Neural cell (in vitro differentiated cells): Measurements from ENCODE around the gene STAB1. TPM values are rescaled to one million over a fixed set of nuclear protein-coding genes. Genes with fewer than 3 reads are reported as not detected.

Source experiments
- H2AFZ ChIP-seq: fragments of 200-600, 300-800 bp; sonication (generic), shearing (Covaris generic); 2 replicates; pipeline ENCODE4 v1.6.0; 2014; ENCODE audit warnings: low read depth, mild to moderate bottlenecking, antibody characterized with exemption, low read length, moderate library complexity
- H3F3A ChIP-seq: fragments of 200-600 bp; shearing (Covaris generic); 2 replicates; pipeline ENCODE4 v1.6.1; 2016; ENCODE audit warnings: mild to moderate bottlenecking, moderate library complexity, mixed read lengths, antibody characterized with exemption, low read length; ENCODE audit not compliant: insufficient read depth, poor library complexity, severe bottlenecking
- H3K27ac ChIP-seq: fragments of 200-600, 300-800 bp; sonication (generic), shearing (Covaris generic); 2 replicates; pipeline ENCODE4 v1.5.1; 2014; ENCODE audit warnings: mild to moderate bottlenecking, low read length, moderate library complexity
- H3K27me3 ChIP-seq: fragments of 300-800, 200-600 bp; sonication (generic), shearing (Covaris generic); 2 replicates; pipeline ENCODE4 v1.6.0; 2014; ENCODE audit warnings: mild to moderate bottlenecking, low read depth, low read length, moderate library complexity; ENCODE audit not compliant: insufficient read depth
- H3K36me3 ChIP-seq: fragments of 300-800, 200-600 bp; sonication (generic), shearing (Covaris generic); 2 replicates; pipeline ENCODE4 v1.5.1; 2014; ENCODE audit warnings: mild to moderate bottlenecking, antibody characterized with exemption, low read length, moderate library complexity; ENCODE audit not compliant: insufficient read depth
- H3K4me2 ChIP-seq: fragments of 300-800, 200-600 bp; sonication (generic), shearing (Covaris generic); 2 replicates; pipeline ENCODE4 v1.6.0; 2014; ENCODE audit warnings: mild to moderate bottlenecking, low read length
- H3K4me3 ChIP-seq: fragments of 300-800, 200-600 bp; sonication (generic), shearing (Covaris generic); 2 replicates; pipeline ENCODE4 v1.5.1; 2014; ENCODE audit warnings: mild to moderate bottlenecking, low read length, moderate library complexity
- H3K79me2 ChIP-seq: fragments of 200-600 bp; shearing (Covaris generic); replicated peaks from 2 replicates; pipeline ENCODE4 v1.6.0; 2014; ENCODE audit warnings: mild to moderate bottlenecking, low read length, moderate library complexity; ENCODE audit not compliant: insufficient read depth
- H3K9ac ChIP-seq: fragments of 300-800, 200-600 bp; sonication (generic), shearing (Covaris generic); 2 replicates; pipeline ENCODE4 v1.6.1; 2016; ENCODE audit warnings: mild to moderate bottlenecking, low read length, mixed read lengths
- H3K9me2 ChIP-seq: fragments of 200-600 bp; shearing (Covaris generic); 2 replicates; pipeline ENCODE4 v1.6.1; 2016; ENCODE audit warnings: mild to moderate bottlenecking, low read length, mixed read lengths; ENCODE audit not compliant: insufficient read depth
- H3K9me3 ChIP-seq: fragments of 200-600, 300-800 bp; sonication (generic), shearing (Covaris generic); 2 replicates; pipeline ENCODE4 v1.6.1; 2016; ENCODE audit warnings: mild to moderate bottlenecking, mixed run types, low read length, moderate library complexity, mixed read lengths
- H4K20me1 ChIP-seq: fragments of 200-600 bp; shearing (Covaris generic); 2 replicates; pipeline ENCODE4 v1.6.1; 2016; ENCODE audit warnings: mild to moderate bottlenecking, mixed run types; ENCODE audit not compliant: insufficient read depth
- EP300 ChIP-seq: fragments of 450-650 bp; conservative IDR thresholded peaks from 2 replicates; pipeline ENCODE4 v1.6.1; 2014; ENCODE audit warnings: antibody characterized with exemption, mild to moderate bottlenecking, moderate library complexity; ENCODE audit not compliant: poor library complexity, severe bottlenecking
- EZH2 ChIP-seq: fragments of 200-600, 300-800 bp; shearing (Covaris generic), sonication (generic); IDR thresholded peaks from 2 replicates; pipeline ENCODE4 v1.6.1; 2014; ENCODE audit warnings: antibody characterized with exemption, low read length, borderline replicate concordance, mild to moderate bottlenecking; ENCODE audit not compliant: insufficient read depth, poor library complexity, severe bottlenecking
- MXI1 ChIP-seq: fragments of 450-650 bp; conservative IDR thresholded peaks from 2 replicates; pipeline ENCODE4 v1.6.1; 2014; ENCODE audit warnings: antibody characterized with exemption, mild to moderate bottlenecking; ENCODE audit not compliant: poor library complexity, severe bottlenecking
- POLR2AphosphoS5 ChIP-seq: IDR thresholded peaks from 2 replicates; pipeline ENCODE4 v1.6.1; 2012
- RAD21 ChIP-seq: fragments of 450-650 bp; conservative IDR thresholded peaks from 2 replicates; pipeline ENCODE4 v1.6.1; 2014; ENCODE audit warnings: antibody characterized with exemption, mild to moderate bottlenecking, moderate library complexity
- SMC3 ChIP-seq: fragments of 450-650 bp; conservative IDR thresholded peaks from 2 replicates; pipeline ENCODE4 v1.6.1; 2014; ENCODE audit warnings: antibody characterized with exemption, mild to moderate bottlenecking, moderate library complexity; ENCODE audit not compliant: poor library complexity
- TAF1 ChIP-seq: IDR thresholded peaks from 2 replicates; pipeline ENCODE4 v1.6.1; 2012; ENCODE audit warnings: low read depth
- polyA minus RNA-seq: library from RNA; depleted of rRNA, polyadenylated mRNA; stranded (reverse); fragments of >200 nt; gene quantifications from 2 replicates; pipeline ENCODE4 v1.2.3, GENCODE V29; 2014
- polyA plus RNA-seq: library from polyadenylated mRNA; depleted of rRNA; stranded (reverse); fragments of >200 nt; gene quantifications from 2 replicates; pipeline ENCODE4 v1.2.3, GENCODE V29; 2014
- TF ChIP-seq, protein P1 (sequence below): fragments of 450-650 bp; IDR thresholded peaks from 2 replicates; pipeline ENCODE4 v1.5.1; 2014; ENCODE audit warnings: antibody characterized with exemption, mild to moderate bottlenecking, moderate library complexity; ENCODE audit not compliant: poor library complexity, severe bottlenecking
- TF ChIP-seq, protein P2 (sequence below): IDR thresholded peaks from 2 replicates; pipeline ENCODE4 v1.6.1; 2012; ENCODE audit warnings: borderline replicate concordance

STAB1 gene, protein sequence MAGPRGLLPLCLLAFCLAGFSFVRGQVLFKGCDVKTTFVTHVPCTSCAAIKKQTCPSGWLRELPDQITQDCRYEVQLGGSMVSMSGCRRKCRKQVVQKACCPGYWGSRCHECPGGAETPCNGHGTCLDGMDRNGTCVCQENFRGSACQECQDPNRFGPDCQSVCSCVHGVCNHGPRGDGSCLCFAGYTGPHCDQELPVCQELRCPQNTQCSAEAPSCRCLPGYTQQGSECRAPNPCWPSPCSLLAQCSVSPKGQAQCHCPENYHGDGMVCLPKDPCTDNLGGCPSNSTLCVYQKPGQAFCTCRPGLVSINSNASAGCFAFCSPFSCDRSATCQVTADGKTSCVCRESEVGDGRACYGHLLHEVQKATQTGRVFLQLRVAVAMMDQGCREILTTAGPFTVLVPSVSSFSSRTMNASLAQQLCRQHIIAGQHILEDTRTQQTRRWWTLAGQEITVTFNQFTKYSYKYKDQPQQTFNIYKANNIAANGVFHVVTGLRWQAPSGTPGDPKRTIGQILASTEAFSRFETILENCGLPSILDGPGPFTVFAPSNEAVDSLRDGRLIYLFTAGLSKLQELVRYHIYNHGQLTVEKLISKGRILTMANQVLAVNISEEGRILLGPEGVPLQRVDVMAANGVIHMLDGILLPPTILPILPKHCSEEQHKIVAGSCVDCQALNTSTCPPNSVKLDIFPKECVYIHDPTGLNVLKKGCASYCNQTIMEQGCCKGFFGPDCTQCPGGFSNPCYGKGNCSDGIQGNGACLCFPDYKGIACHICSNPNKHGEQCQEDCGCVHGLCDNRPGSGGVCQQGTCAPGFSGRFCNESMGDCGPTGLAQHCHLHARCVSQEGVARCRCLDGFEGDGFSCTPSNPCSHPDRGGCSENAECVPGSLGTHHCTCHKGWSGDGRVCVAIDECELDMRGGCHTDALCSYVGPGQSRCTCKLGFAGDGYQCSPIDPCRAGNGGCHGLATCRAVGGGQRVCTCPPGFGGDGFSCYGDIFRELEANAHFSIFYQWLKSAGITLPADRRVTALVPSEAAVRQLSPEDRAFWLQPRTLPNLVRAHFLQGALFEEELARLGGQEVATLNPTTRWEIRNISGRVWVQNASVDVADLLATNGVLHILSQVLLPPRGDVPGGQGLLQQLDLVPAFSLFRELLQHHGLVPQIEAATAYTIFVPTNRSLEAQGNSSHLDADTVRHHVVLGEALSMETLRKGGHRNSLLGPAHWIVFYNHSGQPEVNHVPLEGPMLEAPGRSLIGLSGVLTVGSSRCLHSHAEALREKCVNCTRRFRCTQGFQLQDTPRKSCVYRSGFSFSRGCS (N-terminal part only)
- polyA plus RNA-seq (0.28 and 0.50 TPM in 2 replicates), polyA minus RNA-seq (not detected in 2 replicates)

DNA sequence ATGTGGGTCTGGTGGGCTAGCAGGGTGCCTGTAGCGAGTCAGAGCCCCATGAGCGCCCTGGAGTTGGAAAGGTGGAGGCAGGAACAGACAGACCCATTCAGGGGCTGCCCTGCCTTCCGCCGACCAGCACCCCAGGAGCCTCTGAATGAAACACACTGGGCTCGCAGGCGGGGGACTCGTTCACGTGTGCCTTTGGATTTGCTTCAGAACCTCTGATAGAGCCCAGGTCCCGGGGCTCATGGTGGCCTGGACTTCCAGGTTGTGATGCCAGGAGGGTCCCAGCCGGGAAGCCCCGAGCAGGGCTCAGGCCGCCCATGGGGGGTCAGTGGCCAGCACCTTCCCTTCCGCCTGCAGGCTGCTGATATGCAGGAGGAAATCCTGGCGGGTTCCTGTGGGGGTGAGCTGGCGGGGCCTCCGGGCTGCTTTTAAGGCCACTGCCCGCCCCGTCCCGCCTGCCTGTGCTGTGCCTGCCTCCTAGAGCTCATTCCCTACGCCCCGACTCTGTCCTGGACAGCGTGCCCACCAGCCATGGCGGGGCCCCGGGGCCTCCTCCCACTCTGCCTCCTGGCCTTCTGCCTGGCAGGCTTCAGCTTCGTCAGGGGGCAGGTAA is at the start of gene STAB1:
TSS of gene STAB1 (plus strand) at position 453 of the 610 bp plus-strand sequence. CDS start at position 529, 76 bp downstream.
- Histone ChIP-seq H3K36me3 (no peaks in the 10 kb centered on the region), H3F3A (no peaks in the 10 kb centered on the region), H3K9me3 (no peaks in the 10 kb centered on the region), H3K79me2 (no peaks in the 10 kb centered on the region), H3K9ac (no peak within 1 kb of the TSS), H3K9me2 (no peaks in the 10 kb centered on the region), H3K27me3 (no peaks in the 10 kb centered on the region), H3K4me2 (no peak within 1 kb of the TSS), H3K4me3 (no peak within 1 kb of the TSS), H3K27ac (no peak within 1 kb of the TSS), H2AFZ (no peak within 1 kb of the TSS), H4K20me1 (no peaks in the 10 kb centered on the region)
- no peak for TF ChIP-seq MXI1
- TF ChIP-seq, protein P1, sequence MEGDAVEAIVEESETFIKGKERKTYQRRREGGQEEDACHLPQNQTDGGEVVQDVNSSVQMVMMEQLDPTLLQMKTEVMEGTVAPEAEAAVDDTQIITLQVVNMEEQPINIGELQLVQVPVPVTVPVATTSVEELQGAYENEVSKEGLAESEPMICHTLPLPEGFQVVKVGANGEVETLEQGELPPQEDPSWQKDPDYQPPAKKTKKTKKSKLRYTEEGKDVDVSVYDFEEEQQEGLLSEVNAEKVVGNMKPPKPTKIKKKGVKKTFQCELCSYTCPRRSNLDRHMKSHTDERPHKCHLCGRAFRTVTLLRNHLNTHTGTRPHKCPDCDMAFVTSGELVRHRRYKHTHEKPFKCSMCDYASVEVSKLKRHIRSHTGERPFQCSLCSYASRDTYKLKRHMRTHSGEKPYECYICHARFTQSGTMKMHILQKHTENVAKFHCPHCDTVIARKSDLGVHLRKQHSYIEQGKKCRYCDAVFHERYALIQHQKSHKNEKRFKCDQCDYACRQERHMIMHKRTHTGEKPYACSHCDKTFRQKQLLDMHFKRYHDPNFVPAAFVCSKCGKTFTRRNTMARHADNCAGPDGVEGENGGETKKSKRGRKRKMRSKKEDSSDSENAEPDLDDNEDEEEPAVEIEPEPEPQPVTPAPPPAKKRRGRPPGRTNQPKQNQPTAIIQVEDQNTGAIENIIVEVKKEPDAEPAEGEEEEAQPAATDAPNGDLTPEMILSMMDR = no peak
- TF ChIP-seq POLR2AphosphoS5 = no peak
- no peak for TF ChIP-seq EP300
- TF ChIP-seq, protein P2, sequence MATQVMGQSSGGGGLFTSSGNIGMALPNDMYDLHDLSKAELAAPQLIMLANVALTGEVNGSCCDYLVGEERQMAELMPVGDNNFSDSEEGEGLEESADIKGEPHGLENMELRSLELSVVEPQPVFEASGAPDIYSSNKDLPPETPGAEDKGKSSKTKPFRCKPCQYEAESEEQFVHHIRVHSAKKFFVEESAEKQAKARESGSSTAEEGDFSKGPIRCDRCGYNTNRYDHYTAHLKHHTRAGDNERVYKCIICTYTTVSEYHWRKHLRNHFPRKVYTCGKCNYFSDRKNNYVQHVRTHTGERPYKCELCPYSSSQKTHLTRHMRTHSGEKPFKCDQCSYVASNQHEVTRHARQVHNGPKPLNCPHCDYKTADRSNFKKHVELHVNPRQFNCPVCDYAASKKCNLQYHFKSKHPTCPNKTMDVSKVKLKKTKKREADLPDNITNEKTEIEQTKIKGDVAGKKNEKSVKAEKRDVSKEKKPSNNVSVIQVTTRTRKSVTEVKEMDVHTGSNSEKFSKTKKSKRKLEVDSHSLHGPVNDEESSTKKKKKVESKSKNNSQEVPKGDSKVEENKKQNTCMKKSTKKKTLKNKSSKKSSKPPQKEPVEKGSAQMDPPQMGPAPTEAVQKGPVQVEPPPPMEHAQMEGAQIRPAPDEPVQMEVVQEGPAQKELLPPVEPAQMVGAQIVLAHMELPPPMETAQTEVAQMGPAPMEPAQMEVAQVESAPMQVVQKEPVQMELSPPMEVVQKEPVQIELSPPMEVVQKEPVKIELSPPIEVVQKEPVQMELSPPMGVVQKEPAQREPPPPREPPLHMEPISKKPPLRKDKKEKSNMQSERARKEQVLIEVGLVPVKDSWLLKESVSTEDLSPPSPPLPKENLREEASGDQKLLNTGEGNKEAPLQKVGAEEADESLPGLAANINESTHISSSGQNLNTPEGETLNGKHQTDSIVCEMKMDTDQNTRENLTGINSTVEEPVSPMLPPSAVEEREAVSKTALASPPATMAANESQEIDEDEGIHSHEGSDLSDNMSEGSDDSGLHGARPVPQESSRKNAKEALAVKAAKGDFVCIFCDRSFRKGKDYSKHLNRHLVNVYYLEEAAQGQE = no peak
- no peak for TF ChIP-seq TAF1
- no peak for TF ChIP-seq SMC3
- TF ChIP-seq RAD21 = no peak
- TF ChIP-seq EZH2 = no peak
